NCI-H524 treated with DMSO at 0.1 percent for 48 hours (cell line): ENCODE measurements around the gene EIF3L.

ENCODE experiments used
- DNase-seq: peaks from one replicate; lab custom pipeline; 2025; lab: John Stamatoyannopoulos, UW

Gene EIF3L

GRCh38 chr22:37906364-37907008, 57.3 kb downstream of the EIF3L start:
- DNase-seq, result no peak

GRCh38 chr22:37907036-37907954, 58.1 kb downstream of the EIF3L start:
- no peak for DNase-seq

GRCh38 chr22:37909766-37910165, 60.5 kb downstream of the EIF3L start:
- no peak for DNase-seq

GRCh38 chr22:37910890-37911672, 61.9 kb downstream of the EIF3L start:
- no peak for DNase-seq

- no peak for DNase-seq
Observed at GRCh38 chr22:37911697-37912096, 62.5 kb downstream of the EIF3L start.

- no peak for DNase-seq
Observed at GRCh38 chr22:37912171-37912570, 63.0 kb downstream of the EIF3L start.

- DNase-seq, result no peak
Observed at GRCh38 chr22:37913233-37913721, 64.1 kb downstream of the EIF3L start.

GRCh38 chr22:37916311-37916710, 67.1 kb downstream of the EIF3L start:
- DNase-seq, result no peak

GRCh38 chr22:37917874-37918548, 68.8 kb downstream of the EIF3L start:
- no peak for DNase-seq

- no peak for DNase-seq
Observed at GRCh38 chr22:37918580-37919270, 69.5 kb downstream of the EIF3L start.

GRCh38 chr22:37920126-37920525, 70.9 kb downstream of the EIF3L start:
- DNase-seq, result no peak

- DNase-seq, result no peak
Observed at GRCh38 chr22:37922191-37922590, 73.0 kb downstream of the EIF3L start.

- no peak for DNase-seq
Observed at GRCh38 chr22:37923927-37924326, 74.7 kb downstream of the EIF3L start.

GRCh38 chr22:37924386-37925065, 75.3 kb downstream of the EIF3L start:
- no peak for DNase-seq

- DNase-seq, result no peak
Observed at GRCh38 chr22:37925330-37925729, 76.1 kb downstream of the EIF3L start.

GRCh38 chr22:37925767-37926166, 76.5 kb downstream of the EIF3L start:
- no peak for DNase-seq

- DNase-seq, result no peak
Observed at GRCh38 chr22:37926358-37926757, 77.1 kb downstream of the EIF3L start.

GRCh38 chr22:37926771-37927636, 77.8 kb downstream of the EIF3L start:
- DNase-seq, result no peak

GRCh38 chr22:37927637-37927936, 78.4 kb downstream of the EIF3L start:
- DNase-seq, result no peak

- DNase-seq, result no peak
Observed at GRCh38 chr22:37929390-37929789, 80.2 kb downstream of the EIF3L start.
